HepG2 (cell line): Measurements from ENCODE around the gene MRPL34. TPM values are rescaled to one million over a fixed set of nuclear protein-coding genes. Genes with fewer than 3 reads are reported as not detected.

ENCODE experiments used
- JUN ChIP-seq: sonication (generic); formaldehyde crosslinking; IDR thresholded peaks from 2 replicates; pipeline ENCODE4 v1.4.0; 2020; ENCODE audit warnings: mild to moderate bottlenecking, missing genetic modification reagents
- KMT2A ChIP-seq: sonication (generic); formaldehyde crosslinking; IDR thresholded peaks from 2 replicates; pipeline ENCODE4 v1.4.0; 2020; ENCODE audit warnings: missing genetic modification reagents
- RFXAP ChIP-seq: sonication (generic); formaldehyde crosslinking; IDR thresholded peaks from 2 replicates; pipeline ENCODE4 v1.4.0; 2020; ENCODE audit warnings: missing genetic modification reagents, borderline replicate concordance
- SNAPC2 ChIP-seq: sonication (generic); formaldehyde crosslinking; IDR thresholded peaks from 2 replicates; pipeline ENCODE4 v1.8.1; 2022; ENCODE audit warnings: mild to moderate bottlenecking, missing genetic modification reagents
- SOX13 ChIP-seq, 3 experiments: fragments of 450-650 bp in 1 of 3; sonication (generic) in 1 of 3; formaldehyde crosslinking in 1 of 3; IDR thresholded peaks in 2 of 3; conservative IDR thresholded peaks in 1 of 3; 2 replicates each; pipeline versions ENCODE4 v1.5.0 to v1.6.1; 2016 to 2020; ENCODE audit warnings: antibody characterized with exemption in 1 of 3, mild to moderate bottlenecking in 1 of 3, missing compliant biosample characterization in 1 of 3, missing genetic modification reagents in 1 of 3, moderate library complexity in 1 of 3
- SP5 ChIP-seq: IDR thresholded peaks from 2 replicates; pipeline ENCODE4 v1.6.1; 2016; ENCODE audit warnings: low read depth, borderline replicate concordance
- ZBTB33 ChIP-seq: sonication (generic); formaldehyde crosslinking; IDR thresholded peaks from 2 replicates; pipeline ENCODE4 v1.4.0; 2020; ENCODE audit warnings: missing genetic modification reagents
- ZBTB38 ChIP-seq: sonication (generic); formaldehyde crosslinking; IDR thresholded peaks from 2 replicates; pipeline ENCODE4 v1.5.1; 2020; ENCODE audit warnings: mild to moderate bottlenecking, missing genetic modification reagents
- ZNF337 ChIP-seq: sonication (generic); formaldehyde crosslinking; IDR thresholded peaks from 2 replicates; pipeline ENCODE4 v1.5.1; 2020; ENCODE audit warnings: missing genetic modification reagents, low read depth, mild to moderate bottlenecking, borderline replicate concordance
- ZNF512 ChIP-seq: sonication (generic); formaldehyde crosslinking; IDR thresholded peaks from 2 replicates; pipeline ENCODE4 v1.4.0; 2020; ENCODE audit warnings: mild to moderate bottlenecking, missing genetic modification reagents
- ZNF570 ChIP-seq: sonication (generic); formaldehyde crosslinking; IDR thresholded peaks from 2 replicates; pipeline ENCODE4 v1.4.0; 2020; ENCODE audit warnings: mild to moderate bottlenecking, missing genetic modification reagents, borderline replicate concordance
- ZNF687 ChIP-seq: sonication (generic); formaldehyde crosslinking; IDR thresholded peaks from 2 replicates; pipeline ENCODE4 v1.5.1; 2020; ENCODE audit warnings: mild to moderate bottlenecking, missing genetic modification reagents, moderate library complexity
- ZNF75D ChIP-seq: sonication (generic); formaldehyde crosslinking; IDR thresholded peaks from 2 replicates; pipeline ENCODE4 v1.8.1; 2023; ENCODE audit warnings: missing genetic modification reagents, mild to moderate bottlenecking, borderline replicate concordance
- polyA plus RNA-seq, 8 experiments: library from polyadenylated mRNA; depleted of rRNA in 3 of 8; stranded (reverse) in 7 of 8; unstranded in 1 of 8; fragments of >200 nt; fragmentation: Illumina TruSeq in 4 of 8; extraction: Trizol in 4 of 8; gene quantifications; 2 replicates each; pipeline versions ENCODE4 v1.2.1 to v1.2.3, GENCODE V29; 2011 to 2016; ENCODE audit warnings: low read depth in 4 of 8, missing spikeins in 1 of 8, mixed read lengths in 1 of 8; ENCODE audit not compliant: insufficient read depth in 1 of 8
- total RNA-seq, 5 experiments: library from RNA; depleted of rRNA; stranded (reverse); fragments of >200 nt; fragmentation: Illumina TruSeq; extraction: Trizol; gene quantifications; 2 replicates each; pipeline ENCODE4 v1.2.3, GENCODE V29; 2016; ENCODE audit warnings: low read depth in 1 of 5

Gene MRPL34
- total and polyA plus RNA-seq, 2 of the 13 experiments (the other 11 are each of a cell fraction or from before 2014, with no cell fraction given) = 74.0 to 77.3 TPM

GRCh38 chr19:17332677-17333581 is 27.3 kb downstream of the MRPL34 start (continued):
- TF ChIP-seq ZNF337 (CRISPR knock-in tag) (no peak), ZNF75D (CRISPR knock-in tag) (no peak), ZNF570 (CRISPR knock-in tag) (no peak), ZBTB33 (CRISPR knock-in tag) (peak; percentile 75; the same call in 1 of the 2 replicates), RFXAP (CRISPR knock-in tag) (0 out of 2 replicates have a peak, but pooled peaks have one; percentile 27), JUN (CRISPR knock-in tag) (no peak), SOX13 (IDR thresholded peaks at IDR 0.05) (no peak), SOX13 (CRISPR knock-in tag; conservative IDR thresholded peaks at IDR 0.05 in 1 of 2, IDR thresholded peaks at IDR 0.05 in 1 of 2) (no peak), SNAPC2 (CRISPR knock-in tag) (no peak), ZBTB38 (CRISPR knock-in tag) (peak; percentile 62; the same call in 1 of the 2 replicates), KMT2A (CRISPR knock-in tag) (no peak), SP5 (CRISPR knock-in tag) (no peak), ZNF512 (CRISPR knock-in tag) (no peak), ZNF687 (CRISPR knock-in tag) (0 out of 2 replicates have a peak, but pooled peaks have one; percentile 12)
